Colonic mucosa (tissue), 4 donors: ENCODE measurements around the gene HOXA11. TPM values are rescaled to one million over a fixed set of nuclear protein-coding genes. Genes with fewer than 3 reads are reported as not detected.
A peak's percentile ranks its signal among the peaks of the same experiment; 100 is the strongest.

ENCODE experiments used
- DNase-seq: peaks from one replicate; pipeline ENCODE4 v3.0.0-alpha.2; 2020
- H3K27ac ChIP-seq: fragments of 200-600 bp; one replicate; pipeline ENCODE4 v1.8.0; 2021
- H3K27me3 ChIP-seq: fragments of 200-600 bp; one replicate; pipeline ENCODE4 v1.8.0; 2021
- H3K36me3 ChIP-seq: fragments of 200-600 bp; one replicate; pipeline ENCODE4 v1.8.0; 2021
- H3K4me1 ChIP-seq: fragments of 200-600 bp; one replicate; pipeline ENCODE4 v1.8.0; 2021; ENCODE audit warnings: mild to moderate bottlenecking
- H3K4me3 ChIP-seq: fragments of 200-600 bp; one replicate; pipeline ENCODE4 v1.8.0; 2021
- H3K9ac ChIP-seq, 2 donors: one replicate each; pipeline ENCODE4 v1.7.0; 2013; ENCODE audit warnings: control low read depth in 2 of 2, low read depth in 2 of 2, low read length in 2 of 2
- H3K9me3 ChIP-seq: fragments of 200-600 bp; one replicate; pipeline ENCODE4 v1.8.0; 2021
- intact Hi-C: fragments of 100-400 bp; cut with DNase I; formaldehyde crosslinking; loops from one replicate; pipeline ENCODE4 v1.14.1; 2022
- total RNA-seq, 2 donors: library from RNA; stranded (reverse); fragmentation: NEBNext Ultra II Directional in 1 of 2; extraction: Animal tissue kit (Norgen Biotek cat#: 25700) in 1 of 2; gene quantifications; one replicate each; pipeline ENCODE4 v1.2.1, GENCODE V29; 2021
- TF ChIP-seq, protein P1 (sequence below): fragments of 200-600 bp; IDR thresholded peaks from one replicate; pipeline ENCODE4 v1.8.0; 2022; ENCODE audit warnings: antibody characterized with exemption, mild to moderate bottlenecking
- donor health status: healthy.
- donor health status: DM: no; HTN: no; CAD: no.
- donor health status: DM: no; HTN: no; CAD: no.

Gene HOXA11
- total RNA-seq, 2 donors from 2014 or later = 2.9 to 3.7 TPM

DNA sequence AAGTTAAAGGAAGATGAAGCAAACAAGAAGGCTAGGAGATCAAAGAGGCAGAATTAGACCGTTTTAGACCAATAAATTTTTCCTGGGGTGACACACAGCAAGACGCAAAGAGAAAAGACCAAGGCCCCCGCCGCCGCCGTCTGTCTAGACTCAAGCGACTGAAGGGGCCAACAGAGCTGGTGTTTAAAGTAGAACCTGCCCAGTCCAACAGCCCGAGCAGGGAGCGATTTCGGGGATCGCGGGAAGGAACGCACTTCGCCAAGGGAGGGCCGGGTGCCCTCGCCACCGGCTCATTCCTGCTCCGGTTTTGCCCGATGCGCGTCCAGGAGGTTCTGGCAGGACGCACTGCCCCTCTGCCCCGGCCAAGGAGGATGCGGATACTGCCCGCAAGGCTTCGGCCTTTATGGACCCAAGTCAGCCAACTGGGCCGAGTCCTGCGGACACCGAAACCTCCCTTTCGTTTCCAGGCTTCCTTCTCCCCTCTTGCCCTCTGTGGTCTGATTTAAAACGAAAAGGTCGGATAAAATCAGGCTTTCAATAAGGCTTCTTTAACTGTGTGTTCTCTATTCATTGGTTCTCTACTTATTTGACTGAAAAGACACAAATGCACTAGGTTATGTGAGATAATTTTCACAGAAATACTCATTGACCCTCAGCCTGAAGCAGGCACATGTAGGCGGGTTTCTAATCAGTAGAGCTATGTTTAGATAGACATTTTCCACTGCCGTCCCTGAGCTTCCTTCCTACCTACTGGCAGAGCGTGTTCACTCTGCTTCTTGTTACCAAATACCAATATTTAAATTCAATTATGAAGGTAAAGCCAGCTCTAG, 26.4 kb downstream of the HOXA11 start:
- Histone ChIP-seq H3K9ac (peak overlapping the region; percentile 70 to 100), H3K36me3 (no peaks in the 10 kb centered on the region), H3K9me3 (no peaks in the 10 kb centered on the region), H3K27me3 (peaks cover 4% of the 10 kb centered on the region), H3K27ac (peak overlapping the region; percentile 94), H3K4me1 (peaks cover 16% of the 10 kb centered on the region), H3K4me3 (peak overlapping the region; percentile 49)
- DNase-seq = no peak
- intact Hi-C loops = no loop called here
- TF ChIP-seq, protein P1, sequence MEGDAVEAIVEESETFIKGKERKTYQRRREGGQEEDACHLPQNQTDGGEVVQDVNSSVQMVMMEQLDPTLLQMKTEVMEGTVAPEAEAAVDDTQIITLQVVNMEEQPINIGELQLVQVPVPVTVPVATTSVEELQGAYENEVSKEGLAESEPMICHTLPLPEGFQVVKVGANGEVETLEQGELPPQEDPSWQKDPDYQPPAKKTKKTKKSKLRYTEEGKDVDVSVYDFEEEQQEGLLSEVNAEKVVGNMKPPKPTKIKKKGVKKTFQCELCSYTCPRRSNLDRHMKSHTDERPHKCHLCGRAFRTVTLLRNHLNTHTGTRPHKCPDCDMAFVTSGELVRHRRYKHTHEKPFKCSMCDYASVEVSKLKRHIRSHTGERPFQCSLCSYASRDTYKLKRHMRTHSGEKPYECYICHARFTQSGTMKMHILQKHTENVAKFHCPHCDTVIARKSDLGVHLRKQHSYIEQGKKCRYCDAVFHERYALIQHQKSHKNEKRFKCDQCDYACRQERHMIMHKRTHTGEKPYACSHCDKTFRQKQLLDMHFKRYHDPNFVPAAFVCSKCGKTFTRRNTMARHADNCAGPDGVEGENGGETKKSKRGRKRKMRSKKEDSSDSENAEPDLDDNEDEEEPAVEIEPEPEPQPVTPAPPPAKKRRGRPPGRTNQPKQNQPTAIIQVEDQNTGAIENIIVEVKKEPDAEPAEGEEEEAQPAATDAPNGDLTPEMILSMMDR = no peak

DNA sequence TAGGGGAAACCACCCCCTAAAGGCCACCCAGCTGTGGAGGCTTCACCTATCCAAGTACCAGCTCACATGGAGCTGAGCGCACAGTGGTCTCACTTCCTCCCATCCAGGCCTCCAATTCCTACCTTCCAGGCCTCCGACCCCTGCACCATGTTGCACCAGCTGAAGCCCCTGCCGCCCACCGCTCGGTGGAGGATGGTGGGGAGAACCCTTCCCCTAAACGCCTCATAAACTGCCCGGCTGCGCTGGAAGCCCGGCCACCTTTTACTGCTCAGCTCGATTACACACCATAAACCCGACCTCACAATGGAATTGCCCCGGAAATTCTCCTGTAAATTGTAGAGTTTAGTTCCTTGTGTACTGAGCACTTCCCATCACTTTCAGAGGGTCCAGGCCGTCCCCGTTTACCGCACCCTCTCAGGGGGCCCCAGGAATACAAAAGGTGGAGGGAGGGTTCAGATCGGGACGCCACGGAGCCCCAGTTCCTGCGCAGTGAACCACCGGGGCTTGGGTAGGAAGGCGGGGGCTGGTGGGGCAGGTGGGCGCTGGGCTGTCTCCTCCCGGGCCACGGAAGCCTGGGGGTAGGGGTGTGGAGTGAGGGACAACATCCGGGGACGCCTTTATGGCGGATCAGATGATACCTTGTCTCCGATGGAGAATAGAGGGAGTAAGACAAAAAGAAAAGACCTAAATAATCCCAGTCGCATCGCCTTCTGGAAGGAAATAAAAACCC, 27.2 kb downstream of the HOXA11 start:
- TF ChIP-seq, protein P1 = no peak
- DNase-seq = no peak
- intact Hi-C loops = no loop called here
- Histone ChIP-seq H3K27ac (peak overlapping the region; percentile 94), H3K9me3 (no peaks in the 10 kb centered on the region), H3K4me1 (peaks cover 16% of the 10 kb centered on the region), H3K27me3 (peaks cover 4% of the 10 kb centered on the region), H3K4me3 (peak overlapping the region; percentile 49), H3K36me3 (no peaks in the 10 kb centered on the region), H3K9ac (peak overlapping the region; percentile 80 to 100)

DNA sequence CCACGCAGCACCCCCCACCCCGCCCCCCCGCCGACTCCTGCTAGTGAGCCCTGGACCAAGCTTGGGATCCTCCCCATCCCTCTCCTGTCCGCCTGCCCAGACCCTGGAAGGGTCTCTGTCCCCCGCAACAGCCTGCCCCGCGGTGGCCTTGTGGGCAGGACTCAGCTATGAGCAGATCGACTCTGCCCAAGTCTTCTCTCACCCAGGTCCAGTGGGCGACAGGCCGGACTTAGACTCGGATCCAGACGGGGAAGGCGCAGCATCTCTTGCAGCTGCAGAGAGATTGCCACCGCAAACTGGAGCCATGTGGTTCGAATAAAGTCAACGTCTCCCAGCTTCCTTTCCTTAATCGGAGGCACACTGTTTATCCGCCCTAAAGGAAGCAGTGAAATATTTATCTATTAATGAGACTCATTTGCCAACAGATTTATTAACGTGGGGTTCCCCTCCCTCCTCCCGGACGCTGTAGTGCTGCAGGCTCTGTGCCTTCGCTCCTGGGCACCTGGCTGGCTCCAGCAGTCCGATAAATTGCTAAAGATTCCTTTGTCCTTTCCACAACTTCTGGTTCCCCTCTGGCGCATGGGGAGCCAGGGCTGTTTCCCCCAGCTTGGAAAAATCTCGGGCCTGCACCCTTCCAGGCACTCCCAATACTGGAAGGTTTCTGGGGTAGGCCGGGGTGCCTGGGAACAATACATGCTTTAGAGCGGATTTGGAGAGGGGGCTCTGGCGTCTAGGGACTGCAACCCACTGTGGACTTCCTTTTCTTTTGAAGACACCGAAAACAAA, 27.9 kb downstream of the HOXA11 start:
- DNase-seq = no peak
- TF ChIP-seq, protein P1 = no peak
- intact Hi-C loops = no loop called here
- Histone ChIP-seq H3K9me3 (no peaks in the 10 kb centered on the region), H3K27me3 (peaks cover 4% of the 10 kb centered on the region), H3K9ac (peak overlapping the region; percentile 80 to 100), H3K4me3 (peak overlapping the region; percentile 49), H3K36me3 (no peaks in the 10 kb centered on the region), H3K27ac (peak overlapping the region; percentile 94), H3K4me1 (peaks cover 16% of the 10 kb centered on the region)

DNA sequence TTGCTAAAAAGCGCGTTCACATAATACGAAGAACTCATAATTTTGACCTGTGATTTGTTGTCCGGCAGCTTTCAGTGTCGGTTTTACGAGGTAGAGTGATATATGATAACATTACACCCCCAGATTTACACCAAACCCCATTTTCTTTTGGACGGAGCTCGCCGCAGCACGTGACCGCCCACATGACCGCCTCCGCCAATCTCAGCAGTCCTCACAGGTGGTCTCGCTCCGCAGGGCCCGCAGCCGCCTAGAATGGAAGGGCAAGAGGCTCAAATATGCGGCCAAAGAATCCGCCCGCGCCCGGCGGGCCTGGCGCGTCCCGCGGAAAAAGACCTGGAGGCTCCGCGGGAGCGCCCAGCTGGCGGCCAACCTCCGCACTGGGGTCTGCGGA, 28.5 kb downstream of the HOXA11 start, which contains the start of gene HOXA7:
Gene HOXA7 (minus strand): TSS at position 168 of the 391 bp plus-strand sequence. CDS start 130 bp downstream, at position 38.
- peak; percentile 82 for DNase-seq
- H3K9ac ChIP-seq = peak within 1 kb of the TSS; percentile 80 to 100
- H3K27me3 ChIP-seq = peaks cover 4% of the 10 kb centered on the region

More for the DNA sequence above, 28.5 kb downstream of the HOXA11 start, which contains the start of gene HOXA7:
- H3K4me3 ChIP-seq = peak within 1 kb of the TSS; percentile 49
- H3K36me3 ChIP-seq = no peaks in the 10 kb centered on the region
- TF ChIP-seq, protein P1 = no peak
- H3K27ac ChIP-seq = peak within 1 kb of the TSS; percentile 94
- intact Hi-C loops = no loop called here
- peaks cover 16% of the 10 kb centered on the region for H3K4me1 ChIP-seq
- no peaks in the 10 kb centered on the region for H3K9me3 ChIP-seq
